GM21528 (cell line): ENCODE results near the gene STK11.
A peak's percentile ranks its signal among the peaks of the same experiment; 100 is the strongest.
"Not testable (repeated sequence)": the region's sequence is repeated elsewhere in the genome, so short reads cannot be mapped to it uniquely, and the experiment has no call there.

Source experiments
- ATAC-seq: cut with Tn5 transposase; IDR thresholded peaks from one replicate; pipeline ENCODE4 v1.9.1; 2021; ENCODE audit warnings: mild to moderate bottlenecking, moderate library complexity; ENCODE audit not compliant: unreplicated experiment, low FRiP score

STK11 gene

GRCh38 chr19:1168572-1169410 lies 36.8 kb upstream of the STK11 start:
- no peak for ATAC-seq

GRCh38 chr19:1169411-1169791 lies 36.2 kb upstream of the STK11 start:
- no peak for ATAC-seq

GRCh38 chr19:1169921-1170885 lies 35.4 kb upstream of the STK11 start:
- ATAC-seq = no peak

GRCh38 chr19:1170938-1171754 lies 34.4 kb upstream of the STK11 start:
- ATAC-seq = no peak

GRCh38 chr19:1171755-1172352 lies 33.7 kb upstream of the STK11 start:
- ATAC-seq = no peak

- ATAC-seq = no peak
Observed at GRCh38 chr19:1172353-1173158, 33.0 kb upstream of the STK11 start.

- ATAC-seq = no peak
Observed at GRCh38 chr19:1173159-1173844, 32.3 kb upstream of the STK11 start.

GRCh38 chr19:1173845-1174809 lies 31.5 kb upstream of the STK11 start, which contains the start of gene SBNO2:
Gene SBNO2 (minus strand): TSS chr19:1174268. CDS start chr19:1154276, 19,992 bp downstream.
- ATAC-seq = peak; percentile 65

- ATAC-seq = no peak
Observed at GRCh38 chr19:1177322-1178114, 28.1 kb upstream of the STK11 start.

GRCh38 chr19:1181606-1182005 lies 24.0 kb upstream of the STK11 start:
- ATAC-seq = no peak

- no peak for ATAC-seq
Observed at GRCh38 chr19:1182068-1182467, 23.5 kb upstream of the STK11 start.

GRCh38 chr19:1182727-1183126 lies 22.9 kb upstream of the STK11 start:
- no peak for ATAC-seq

GRCh38 chr19:1183543-1184172 lies 21.9 kb upstream of the STK11 start:
- ATAC-seq = no peak

- ATAC-seq = no peak
Observed at GRCh38 chr19:1189419-1189818, 16.2 kb upstream of the STK11 start.

- no peak for ATAC-seq
Observed at GRCh38 chr19:1199531-1199930, 6.0 kb upstream of the STK11 start.

- not testable (repeated sequence) for ATAC-seq
Observed at GRCh38 chr19:1200614-1201013, 5.0 kb upstream of the STK11 start.
